HG03439 (cell line): ENCODE data around the gene CIC.
A peak's percentile ranks its signal among the peaks of the same experiment; 100 is the strongest.

Experiments used
- ATAC-seq: cut with Tn5 transposase; IDR thresholded peaks from one replicate; pipeline ENCODE4 v1.9.1; 2021; ENCODE audit warnings: mild to moderate bottlenecking, moderate library complexity; ENCODE audit not compliant: unreplicated experiment

CIC gene

DNA sequence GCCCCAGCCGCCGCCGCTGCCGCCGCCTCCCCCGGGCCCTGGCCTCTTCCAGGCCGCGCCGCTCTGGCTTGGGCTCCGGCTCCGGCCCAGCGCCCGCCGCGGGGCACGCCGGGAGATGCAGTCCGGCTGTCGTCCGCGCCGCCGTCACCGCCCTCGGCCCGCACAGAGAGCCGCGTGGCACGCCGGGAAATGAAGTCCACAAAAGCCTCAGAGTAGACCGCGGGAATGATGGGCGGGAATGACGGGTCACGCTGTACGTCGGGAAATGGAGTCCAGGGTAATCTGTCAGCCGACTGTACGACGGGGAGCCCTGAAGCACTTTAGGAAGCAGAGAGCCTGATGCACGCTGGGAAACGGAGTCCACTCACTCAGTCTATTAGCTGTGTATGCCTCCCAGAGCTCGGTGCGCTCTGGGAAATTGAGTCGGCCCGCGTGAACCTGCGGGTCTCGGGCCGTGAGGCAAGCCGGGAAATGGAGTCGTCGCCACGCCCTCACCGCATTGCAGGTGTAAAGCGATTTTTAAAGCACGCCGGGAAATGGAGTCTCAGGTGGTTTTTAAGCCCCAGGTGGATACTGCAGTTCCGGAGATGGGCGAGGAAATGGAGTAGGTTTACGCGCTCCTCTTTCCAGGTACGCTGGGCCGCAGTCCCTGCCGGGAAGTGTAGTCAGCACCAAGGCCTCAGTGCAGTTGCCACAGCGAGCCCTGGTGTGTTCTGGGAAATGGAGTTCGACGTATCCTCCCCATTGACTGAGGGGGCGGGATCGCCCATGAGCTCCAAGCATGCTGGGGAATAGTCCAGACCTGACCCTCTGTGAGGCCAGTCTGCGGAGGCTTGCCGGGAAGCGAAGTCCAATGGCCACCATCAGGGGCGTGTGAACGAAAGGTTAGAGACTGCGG lies 26.3 kb upstream of the CIC start, which contains the start of gene GSK3A:
TSS of gene GSK3A (minus strand) at position 91 of the 898 bp plus-strand sequence. CDS start 137 bp downstream, outside the sequence.
- ATAC-seq: peak; percentile 63

DNA sequence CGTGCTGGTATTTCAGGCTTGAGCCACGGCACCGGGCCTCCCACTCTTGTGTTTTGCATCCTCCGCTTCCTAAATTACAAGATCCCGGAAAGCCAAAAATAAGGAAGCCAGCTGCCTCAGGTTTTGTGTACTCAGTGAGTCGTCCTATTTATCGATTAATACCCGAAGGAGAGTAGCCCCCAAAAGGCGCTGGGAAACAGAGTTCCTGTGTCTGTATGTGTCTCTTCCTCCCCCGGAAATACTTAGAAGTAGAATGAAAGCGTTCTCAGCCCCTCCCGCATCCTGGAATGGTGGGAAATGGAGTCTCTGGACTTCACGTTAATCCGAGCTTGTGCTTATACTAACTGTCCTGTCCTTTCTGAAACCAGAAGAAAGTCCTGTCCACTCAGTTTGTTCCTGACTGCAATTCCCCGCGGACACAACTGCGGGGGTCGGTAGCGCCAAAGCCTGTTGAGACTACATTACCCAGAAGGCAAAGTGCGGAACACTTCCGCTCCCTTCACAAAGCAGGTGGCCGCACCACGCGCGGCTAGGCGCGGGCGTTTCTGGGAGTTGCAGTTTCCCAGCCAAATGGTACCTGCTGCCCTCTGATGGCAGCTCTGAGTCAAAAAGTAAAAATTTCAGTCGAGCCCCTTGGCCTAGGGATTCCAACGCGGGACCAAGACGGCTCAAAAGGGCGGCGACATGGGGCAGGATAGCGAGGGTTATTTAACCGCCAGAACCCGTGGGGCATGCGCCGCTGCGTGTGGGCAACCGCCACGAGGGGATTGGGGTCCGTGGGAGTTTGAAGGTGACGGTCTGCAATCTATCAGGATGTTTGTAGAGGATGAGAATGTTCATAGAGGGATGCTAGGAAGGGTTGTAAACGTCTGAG lies 24.5 kb upstream of the CIC start:
- ATAC-seq: peak; percentile 32

DNA sequence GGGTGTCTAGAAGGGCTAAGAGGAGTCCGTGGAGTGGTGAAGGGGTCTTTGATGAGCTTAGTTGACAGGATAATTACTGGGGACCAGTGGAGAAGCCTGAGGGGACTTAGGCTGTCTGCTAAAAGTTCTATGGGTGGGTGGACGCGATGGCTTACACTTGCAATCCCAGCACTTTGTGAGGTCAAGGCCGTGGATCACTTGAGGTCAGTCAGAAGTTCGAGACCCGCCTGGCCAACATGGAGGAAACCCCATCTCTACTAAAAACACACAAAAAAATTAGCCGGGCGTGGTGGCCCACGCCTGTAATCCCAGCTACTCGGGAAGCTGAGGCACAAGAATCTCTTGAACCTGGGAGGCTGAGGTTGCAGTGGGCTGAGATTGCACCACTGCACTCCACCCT lies 23.8 kb upstream of the CIC start:
- no peak for ATAC-seq

DNA sequence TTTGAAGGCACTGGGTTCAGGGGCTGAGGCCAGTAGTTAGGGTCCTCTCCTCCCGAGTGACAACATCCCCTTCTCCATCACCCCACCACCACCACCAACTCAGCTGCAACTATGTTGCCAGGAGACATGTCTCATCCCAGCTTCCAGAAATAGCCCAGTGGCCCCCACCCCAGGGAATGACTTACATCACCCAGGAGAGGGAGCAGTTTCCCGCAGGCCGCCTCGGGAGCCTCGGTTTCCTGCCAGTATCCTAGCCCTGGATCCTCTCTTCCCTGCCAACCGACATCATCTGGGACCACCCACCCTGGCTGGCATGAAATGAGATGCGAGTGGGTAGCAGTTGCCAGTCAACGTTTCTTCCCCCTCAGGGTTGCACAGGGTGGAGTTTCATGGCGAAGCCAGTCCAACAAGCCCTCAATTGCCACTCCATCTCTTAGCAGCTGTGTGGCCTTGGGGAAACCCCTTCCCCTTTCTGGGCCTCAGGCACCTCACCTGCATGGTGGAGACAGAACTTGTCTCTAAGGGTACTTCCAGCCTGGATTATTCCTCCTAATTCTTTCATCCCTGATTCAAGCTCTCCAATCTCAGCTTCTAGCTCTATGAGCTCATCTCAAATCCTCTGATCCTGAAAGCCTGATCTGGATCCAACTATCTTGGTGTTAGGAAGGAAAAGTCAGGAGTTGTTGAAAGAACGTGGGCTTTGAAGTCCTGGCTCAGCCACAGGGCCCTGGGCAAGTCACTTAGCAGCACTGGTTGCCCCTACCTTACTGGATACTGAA lies 22.7 kb upstream of the CIC start:
- ATAC-seq: no peak

DNA sequence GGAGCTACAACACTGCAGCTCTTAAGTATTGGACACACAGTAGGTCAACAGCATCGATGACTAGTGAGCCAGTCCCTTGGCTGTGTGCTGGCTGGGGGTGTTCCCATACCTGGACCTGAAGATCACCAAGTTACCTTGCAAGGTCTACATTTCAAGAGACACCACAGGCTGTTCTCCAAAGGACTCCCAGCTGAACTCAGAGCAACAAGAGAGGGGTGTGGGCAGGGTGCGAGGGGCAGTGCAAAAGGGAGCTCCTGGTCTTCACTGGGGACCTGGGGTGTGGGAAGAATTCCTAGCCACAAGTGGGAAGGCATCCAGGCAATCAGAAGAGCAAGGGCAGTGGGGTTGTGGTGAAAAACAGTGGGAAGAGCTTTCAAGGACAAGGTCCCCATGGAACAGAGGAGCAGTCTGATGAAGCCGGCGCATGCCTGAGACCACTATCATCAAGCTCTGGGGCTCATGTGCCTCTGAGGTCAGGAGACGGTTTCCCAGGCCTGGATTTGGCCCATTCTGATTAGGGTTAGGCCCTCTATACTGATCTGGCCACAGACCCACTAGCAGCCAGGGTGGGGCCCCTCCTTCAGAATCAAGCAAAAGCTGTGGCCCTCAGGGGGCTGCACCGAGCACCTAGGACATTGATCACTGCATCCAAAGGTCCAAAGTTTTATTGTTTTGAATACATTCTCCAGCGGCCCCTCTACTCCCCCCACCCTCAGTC lies 22.0 kb upstream of the CIC start:
- ATAC-seq: no peak

DNA sequence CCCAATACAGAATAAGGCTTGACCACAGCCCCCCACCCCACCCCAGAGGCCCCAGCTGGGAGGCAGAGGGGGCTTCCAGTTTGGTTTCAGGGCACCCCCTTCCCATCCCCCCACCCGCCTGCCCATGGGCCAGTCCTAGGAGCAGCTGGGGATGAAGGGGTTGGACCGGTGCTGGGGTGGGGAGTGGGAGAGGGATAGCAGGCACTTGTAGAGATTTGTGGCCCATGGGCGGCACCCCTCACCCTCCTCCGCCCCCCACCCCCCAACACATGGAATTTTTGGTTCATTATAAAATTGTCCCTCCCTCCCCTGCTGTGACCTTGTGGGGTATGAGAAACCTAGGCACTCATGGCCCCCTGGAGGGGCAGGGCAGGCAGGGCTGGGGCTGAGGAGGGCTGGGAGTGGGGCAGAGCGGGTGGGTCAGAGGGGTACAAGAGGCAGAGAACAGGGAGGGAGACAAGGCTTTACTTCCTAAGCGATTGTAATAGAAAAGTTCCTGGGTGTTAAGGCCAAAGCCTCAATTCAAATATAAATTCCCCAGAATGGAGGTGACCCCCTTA lies 21.3 kb upstream of the CIC start:
- ATAC-seq: no peak

DNA sequence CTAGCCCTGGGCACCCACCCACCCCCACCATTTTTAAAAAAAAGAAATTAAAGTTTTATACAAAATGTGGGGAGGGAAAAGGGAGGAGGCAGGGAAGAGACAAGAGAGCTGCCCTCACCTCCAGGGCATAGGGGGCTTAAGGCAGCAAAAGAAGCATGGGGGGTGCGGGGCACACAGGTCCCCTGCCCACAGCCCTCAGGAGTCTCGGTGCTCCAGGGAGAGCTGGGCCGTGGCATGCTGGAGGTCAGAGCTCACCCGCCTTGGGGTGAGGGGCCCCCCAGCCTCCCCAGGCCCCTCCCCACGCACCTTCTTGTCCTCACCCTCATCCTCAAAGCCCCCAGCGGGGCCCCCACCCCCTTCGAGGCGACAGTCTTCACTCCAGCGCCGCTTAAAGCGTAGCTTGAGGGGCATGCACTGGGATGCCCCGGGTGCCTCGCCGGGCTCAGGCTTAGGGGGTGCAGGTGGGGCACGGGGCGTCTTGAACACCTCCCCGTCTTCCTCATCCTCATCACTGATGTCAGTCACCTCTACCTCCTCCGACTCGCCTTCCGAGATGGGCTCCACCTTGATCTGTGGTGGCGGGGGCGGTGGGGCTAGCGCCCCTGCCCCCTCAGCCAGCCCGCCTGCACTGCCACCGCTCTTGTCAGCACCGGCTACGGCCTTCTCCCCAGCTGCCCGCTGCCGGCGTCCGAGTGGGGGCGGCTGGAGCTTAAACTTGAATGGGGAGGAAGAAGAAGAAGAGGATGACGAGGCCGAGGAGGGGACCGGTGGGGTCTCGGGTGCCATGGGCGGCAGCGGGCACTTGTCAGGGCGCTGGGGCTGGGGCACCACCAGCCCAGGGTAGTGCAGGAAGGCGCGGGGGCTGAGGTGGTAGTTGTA lies 20.5 kb upstream of the CIC start:
- ATAC-seq: no peak

DNA sequence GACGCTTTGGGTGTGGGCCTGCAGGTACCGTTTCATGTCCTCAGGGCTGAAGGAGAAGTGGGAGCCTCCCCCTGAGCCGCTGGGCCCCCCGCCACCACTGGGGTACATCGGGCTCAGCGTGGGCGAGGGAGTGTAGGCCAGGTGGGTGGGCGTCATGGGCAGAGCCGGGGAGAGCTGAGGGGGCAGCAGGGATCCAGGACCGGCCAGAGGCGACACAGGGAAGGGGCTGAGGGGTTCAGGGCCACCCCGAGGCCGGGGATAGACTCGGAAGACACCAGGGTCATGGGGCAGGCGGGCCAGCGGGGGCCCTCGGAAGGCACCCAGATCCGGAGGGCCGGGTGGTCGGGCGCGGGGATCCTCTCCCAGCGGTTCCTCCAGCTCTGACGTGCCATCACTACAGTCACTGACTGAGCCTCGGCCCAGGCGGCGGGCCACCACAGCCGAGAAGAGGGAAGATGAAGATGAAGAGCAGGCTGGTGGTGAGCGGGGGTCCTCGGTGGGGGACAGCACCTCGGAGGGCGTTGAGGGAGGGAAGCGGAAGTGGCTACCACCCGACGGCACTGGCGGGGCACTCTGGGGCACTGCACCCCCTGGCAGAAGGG lies 19.8 kb upstream of the CIC start:
- no peak for ATAC-seq

DNA sequence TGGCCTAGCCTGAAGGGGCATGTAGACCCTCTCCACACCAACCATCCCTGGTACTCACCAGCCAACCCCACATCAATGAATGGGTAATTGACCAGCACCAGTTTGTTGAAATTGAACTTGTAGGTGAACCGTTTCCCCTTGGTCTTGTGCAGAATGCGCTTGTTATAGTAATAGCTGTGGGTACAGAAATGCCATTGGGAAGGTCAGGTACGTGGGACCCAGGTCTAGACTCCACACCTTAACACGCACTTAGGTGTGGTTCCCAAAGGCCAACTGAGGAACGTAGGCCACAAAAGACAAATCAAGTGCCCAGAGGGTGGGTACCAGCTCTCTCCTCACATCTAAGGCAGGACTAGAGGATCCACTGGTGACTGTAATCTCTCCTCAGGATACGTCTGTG lies 19.3 kb upstream of the CIC start:
- ATAC-seq: no peak

DNA sequence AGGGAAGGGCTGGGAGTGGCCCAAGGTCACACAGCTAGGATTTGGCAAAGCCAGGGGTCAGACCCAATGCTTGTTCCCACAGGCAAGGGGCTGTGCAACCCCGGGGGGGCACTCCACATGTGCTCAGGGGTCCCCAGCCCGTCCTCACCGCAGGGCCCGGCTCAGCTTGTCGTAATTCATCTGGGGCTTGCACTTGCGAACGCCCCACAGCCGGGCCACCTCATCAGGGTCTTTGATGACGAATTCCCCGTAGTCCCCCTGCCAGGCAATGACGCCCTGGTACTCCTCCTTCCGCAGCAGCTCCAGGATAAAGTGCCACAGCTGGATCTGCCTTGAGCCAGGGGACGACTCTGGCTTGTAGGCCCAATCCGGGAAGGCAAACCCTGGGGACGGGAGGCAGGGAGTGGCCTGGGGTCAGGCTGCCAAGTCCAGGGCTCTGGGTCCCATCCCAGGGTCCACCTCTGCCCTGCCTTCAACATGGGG lies 18.8 kb upstream of the CIC start:
- no peak for ATAC-seq

DNA sequence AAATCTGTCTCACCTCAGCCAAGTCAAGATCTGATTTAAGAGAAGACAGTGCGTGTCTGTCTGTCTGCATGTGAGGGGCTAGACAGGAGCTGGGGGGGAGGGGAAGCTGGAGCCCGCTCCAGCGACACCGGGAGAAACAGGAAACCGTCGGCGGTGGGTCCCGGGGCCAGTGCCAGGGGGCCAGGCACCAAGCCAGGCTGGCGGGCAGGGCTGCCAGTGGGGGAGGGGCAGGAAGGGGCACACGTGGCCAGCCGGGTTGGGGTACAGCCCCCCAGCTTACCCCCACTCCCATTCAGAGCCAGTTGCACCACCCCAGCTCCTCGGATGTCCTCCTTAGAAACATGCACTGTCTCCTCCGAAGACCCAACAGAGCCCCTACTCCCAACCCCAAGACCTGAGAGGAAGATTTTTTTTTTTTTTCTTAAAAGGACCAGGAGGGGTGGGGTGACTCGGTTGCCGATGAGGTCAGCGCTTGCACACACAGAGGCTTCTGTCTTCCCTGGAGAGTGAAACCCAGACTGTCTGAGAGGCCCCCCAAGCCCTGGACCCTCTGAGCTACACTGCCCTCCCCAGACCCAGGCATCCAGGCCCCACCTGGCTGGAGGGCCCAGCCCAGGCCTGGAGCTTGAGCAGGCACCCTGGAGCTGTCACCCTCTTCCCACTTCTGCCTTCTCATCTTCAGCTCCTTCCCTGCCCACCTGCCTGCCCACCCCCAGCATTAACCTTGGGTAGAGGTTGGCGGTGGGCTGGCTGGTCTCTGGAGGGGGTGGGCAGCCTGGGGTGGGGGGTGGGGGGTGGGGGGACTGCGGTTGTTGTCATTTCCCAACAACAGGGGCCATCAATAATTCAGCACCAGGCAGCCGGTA lies 18.2 kb upstream of the CIC start:
- ATAC-seq: no peak

DNA sequence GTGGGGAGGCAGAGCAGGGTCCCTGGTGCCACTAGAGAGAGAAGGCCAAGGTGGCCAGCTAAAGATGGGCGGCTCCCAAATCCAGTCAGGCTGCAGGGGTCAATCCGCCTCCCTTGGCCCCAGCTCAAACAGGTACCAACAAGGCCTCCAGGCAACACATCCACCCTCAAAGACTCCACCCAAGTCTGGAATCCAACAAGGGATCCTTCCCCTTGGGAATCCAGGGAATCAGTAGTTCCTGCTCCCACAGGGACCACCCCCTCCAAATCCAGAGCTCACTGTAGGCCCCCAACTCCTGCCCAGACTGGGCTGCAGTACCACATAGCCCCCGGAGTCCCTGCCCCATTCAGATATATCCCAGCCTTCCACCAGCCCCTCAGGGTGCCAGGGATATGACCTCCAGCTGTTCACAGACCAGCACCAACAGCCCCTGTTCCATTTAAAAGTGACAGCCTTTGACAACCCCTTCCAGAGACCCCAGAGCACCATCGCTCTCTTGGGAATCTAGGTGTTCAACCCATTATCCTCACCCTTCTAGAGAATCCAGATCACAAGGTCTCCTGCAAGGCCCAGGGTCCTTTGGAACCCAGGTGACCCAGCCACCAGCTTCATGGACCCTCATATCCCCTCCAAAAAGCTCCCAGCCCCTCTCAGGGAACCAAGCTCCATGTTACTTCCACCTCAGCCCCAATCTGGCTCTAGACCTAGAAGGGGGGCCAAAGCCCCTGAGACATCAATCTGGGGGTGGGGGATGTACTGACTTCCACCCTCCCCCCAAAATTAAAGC lies 17.3 kb upstream of the CIC start:
- no peak for ATAC-seq

DNA sequence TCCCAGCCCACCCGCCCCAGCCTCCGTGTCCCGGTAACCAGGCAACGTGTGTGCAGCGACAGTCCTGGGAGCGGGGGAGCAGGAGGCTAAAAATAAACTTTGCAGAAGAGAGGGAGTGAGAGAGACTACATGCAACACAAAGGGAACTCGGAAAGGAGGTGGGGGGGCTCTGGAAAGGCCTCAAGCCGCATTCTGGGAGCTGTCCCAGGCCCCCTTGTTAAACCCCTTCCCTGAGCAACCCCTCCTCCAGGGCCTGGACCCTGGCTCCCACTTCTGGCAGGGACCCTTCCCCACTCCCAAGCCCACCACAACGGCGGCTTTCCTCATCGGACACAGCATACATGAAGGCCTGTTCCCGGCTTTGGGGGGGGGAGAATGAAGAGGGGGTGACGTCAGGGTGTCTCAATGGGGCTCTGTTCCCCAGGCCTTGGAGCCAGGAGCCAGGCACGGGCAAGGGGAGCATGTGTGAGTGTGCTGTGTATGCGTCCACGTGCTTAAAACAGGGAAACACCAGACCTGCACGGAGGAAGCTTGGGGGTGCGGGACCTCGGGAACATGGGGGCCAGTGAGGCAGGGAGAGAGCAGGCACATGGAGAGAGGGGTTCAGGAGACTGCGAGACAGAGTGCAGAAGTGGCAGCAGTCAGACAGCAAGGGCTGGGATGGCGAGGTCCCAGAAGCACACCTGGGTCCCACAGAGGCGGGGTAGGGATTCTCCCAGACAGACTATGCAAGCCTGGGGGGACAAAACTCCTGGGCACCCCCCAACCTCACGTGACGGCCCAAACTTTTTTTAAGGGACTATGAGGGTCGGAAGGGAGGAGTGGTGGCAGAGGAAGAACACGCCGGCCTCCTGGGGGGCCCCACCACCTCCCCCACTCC lies 16.4 kb upstream of the CIC start:
- ATAC-seq: no peak

DNA sequence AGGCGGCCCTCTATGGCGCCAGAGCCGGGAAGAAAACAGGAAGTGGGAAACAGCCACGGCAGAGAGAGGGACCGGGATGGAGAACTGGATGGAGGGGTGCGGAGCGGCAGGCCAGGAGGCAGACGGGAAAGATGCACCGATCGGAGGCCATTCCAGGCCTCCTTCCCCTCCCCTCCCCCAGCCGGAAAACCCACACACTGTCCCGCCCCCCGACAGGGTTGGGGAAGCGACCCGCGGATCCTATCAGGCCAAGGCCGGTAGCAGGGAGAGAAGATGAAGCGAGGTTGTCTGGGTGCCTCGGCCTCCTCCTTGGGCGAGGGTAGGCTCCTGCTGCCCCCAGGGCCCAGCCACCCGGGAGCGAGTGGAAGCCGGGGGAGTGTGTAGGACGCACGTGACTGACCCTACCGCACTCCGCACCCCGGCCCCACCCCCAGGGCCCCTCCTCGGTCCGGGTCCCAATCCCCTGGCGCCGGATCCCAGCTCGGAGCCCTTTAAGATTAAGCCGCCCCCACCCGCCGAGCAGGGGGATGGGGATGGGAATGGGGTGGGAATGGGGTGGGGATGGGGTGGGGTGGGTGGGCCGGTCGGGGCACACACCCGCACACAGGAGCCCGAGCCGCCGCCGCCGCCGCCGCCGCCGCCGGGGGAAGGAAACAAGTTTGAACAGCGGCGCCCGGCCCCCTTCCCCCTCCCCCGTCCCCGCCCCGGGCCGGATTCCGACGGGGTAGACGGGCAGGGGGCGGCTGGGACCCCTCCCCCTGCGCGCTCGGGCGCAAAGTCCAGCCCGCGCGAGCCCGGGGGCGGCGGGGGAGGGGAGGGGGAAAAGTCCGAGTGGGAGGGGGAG lies 15.6 kb upstream of the CIC start:
- ATAC-seq: peak; percentile 14
